Type B pancreatic cell (in vitro differentiated cells): Measurements from ENCODE around the gene AKR1C8. TPM values are rescaled to one million over a fixed set of nuclear protein-coding genes. Genes with fewer than 3 reads are reported as not detected.

Experiments
- total RNA-seq: library from RNA; stranded (reverse); gene quantifications from 2 replicates; pipeline ENCODE4 v1.2.1, GENCODE V29; 2021; ENCODE audit warnings: low replicate concordance

AKR1C8 gene
- total RNA-seq, 1 donor from 2014 or later: 0.89 TPM

Other genes starting within 250 kb of the AKR1C8 start
- 14.5 and 18.6 TPM in 2 replicates for gene AKR1C1, start 221.7 kb downstream of the AKR1C8 start, total RNA-seq
- gene AKR1C2, start 181.3 kb downstream of the AKR1C8 start, total RNA-seq: 87.5 and 289 TPM in 2 replicates
- gene AKR1C3, start 90.7 kb downstream of the AKR1C8 start, total RNA-seq: 9.5 and 14.6 TPM in 2 replicates
- gene AKR1C4, start 11.7 kb upstream of the AKR1C8 start, total RNA-seq: 0.34 and 2.0 TPM in 2 replicates
- 1.2 and 3.4 TPM in 2 replicates for gene UCN3, start 179.8 kb upstream of the AKR1C8 start, total RNA-seq
- 0.19 and 0.40 TPM in 2 replicates for gene TUBAL3, start 219.7 kb upstream of the AKR1C8 start, total RNA-seq
- 88.9 and 105 TPM in 2 replicates for gene NET1, start 227.4 kb upstream of the AKR1C8 start, total RNA-seq